ENCODE measurements around the gene SSC4D. TPM values are rescaled to one million over a fixed set of nuclear protein-coding genes. Genes with fewer than 3 reads are reported as not detected.
"Not testable (repeated sequence)": the region's sequence is repeated elsewhere in the genome, so short reads cannot be mapped to it uniquely, and the experiment has no call there.

Gene SSC4D
- 0.81 TPM for total RNA-seq

DNA sequence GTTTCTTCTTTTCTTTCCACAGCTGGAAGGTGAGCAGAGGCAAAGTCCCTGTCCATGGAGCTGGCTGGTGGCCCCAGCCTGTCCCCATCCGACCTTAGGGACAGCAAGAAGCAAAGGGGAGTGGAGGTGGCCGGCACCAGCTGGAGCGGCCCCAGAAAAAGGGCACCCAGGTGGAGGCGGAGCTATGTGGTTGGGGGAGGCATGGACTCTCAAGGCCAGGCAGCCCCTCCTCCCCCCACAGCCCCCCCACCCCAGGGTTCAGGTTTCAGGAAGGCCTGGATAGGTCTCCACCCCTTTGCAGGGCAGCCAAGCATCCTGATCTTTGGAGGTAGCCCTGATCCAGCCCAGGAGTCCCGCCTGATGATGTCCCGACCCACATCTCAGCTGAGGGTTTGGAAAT, at the start of gene SSC4D:
SSC4D (minus strand) TSS at position 161 of the 400 bp plus-strand sequence. CDS start 5,258 bp downstream, outside the sequence.
- DNase-seq (ENCODE audit: low read depth in 2 of 3, low spot score in 2 of 3): no peak

DNA sequence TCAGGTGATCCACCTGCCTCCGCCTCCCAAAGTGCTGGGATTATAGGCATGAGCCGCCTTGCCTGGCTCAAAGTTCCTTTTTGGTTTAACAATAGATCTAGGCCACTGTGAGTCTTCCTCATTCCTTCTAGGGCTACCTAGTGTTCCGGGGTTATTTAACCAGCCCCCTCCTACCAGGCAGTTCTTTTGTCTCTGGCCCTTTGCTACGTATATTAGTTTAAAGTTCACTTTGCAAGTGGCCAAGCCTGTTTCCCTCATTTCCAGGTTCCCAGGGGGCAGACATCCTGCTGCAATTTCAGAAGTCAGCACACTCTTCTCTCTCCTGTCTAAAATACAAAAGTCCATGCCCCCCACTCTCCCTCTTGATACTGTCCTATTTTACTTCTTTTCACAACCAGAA, 49.0 kb upstream of the SSC4D start:
- not testable (repeated sequence) for DNase-seq (ENCODE audit: low read depth in 2 of 3, low spot score in 2 of 3)

DNA sequence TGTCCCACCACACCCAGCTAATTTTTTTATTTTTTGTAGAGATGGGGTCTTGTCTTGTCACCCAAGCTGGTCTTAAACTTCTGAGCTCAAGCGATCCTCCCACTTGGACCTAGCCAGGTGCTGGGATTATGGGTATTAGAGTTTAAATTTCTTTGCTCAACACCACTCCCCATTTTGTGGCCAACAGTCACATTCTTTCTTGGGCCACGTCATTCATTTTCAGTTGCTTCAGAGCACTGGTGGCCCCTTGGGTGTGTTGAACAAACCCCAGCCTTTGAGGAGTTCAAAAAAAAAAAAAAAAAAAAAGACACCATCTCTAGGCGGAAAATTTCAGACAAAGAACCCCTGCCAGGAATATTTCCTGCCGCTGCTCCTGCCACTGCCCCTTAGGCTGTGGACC, 47.5 kb upstream of the SSC4D start:
- not testable (repeated sequence) for DNase-seq (ENCODE audit: low read depth in 2 of 3, low spot score in 2 of 3)

DNA sequence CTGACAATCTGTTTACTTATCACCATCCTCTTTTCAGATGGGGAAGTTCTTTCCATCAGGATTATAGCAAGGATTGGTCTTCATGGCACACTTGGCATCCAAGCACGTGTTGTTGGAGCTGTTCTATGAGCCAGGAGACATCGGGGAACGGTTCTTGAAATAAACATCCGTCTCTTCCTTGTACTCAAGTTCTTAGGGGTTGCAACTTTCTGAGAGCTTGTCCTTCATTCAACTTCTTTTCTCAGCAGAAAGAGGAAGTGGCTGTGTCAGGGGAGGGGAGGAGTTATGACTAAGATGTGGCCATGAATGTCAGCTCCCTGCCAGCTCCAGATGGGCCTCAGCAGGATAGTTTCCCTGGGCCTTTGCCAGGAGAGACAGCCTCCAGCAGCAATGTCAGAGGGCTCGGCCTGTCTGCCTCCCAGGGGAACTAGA, 36.1 kb upstream of the SSC4D start:
- peak in 2 of 3 donors; percentile 39 to 56 for DNase-seq (ENCODE audit: low read depth in 2 of 3, low spot score in 2 of 3)

DNA sequence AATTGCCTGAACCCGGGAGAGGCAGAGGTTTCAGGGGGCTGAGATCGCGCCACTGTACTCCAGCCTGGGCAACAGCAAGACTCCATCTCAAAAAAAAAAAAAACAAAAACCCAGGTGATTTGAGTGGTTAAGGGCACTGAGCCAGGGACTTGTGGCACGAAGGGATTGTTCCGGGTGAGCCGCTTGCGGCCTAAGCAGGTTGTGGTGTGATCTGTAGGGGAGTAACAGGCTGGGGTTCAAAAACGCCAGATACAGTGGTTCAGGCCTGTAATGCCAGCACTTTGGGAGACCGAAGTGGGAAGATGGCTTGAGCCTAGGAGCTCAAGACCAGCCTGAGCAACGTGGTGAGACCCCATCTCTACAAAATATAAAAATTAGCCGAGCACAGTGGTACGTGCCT, 34.3 kb upstream of the SSC4D start:
- DNase-seq (ENCODE audit: low read depth in 2 of 3, low spot score in 2 of 3): not testable (repeated sequence)

DNA sequence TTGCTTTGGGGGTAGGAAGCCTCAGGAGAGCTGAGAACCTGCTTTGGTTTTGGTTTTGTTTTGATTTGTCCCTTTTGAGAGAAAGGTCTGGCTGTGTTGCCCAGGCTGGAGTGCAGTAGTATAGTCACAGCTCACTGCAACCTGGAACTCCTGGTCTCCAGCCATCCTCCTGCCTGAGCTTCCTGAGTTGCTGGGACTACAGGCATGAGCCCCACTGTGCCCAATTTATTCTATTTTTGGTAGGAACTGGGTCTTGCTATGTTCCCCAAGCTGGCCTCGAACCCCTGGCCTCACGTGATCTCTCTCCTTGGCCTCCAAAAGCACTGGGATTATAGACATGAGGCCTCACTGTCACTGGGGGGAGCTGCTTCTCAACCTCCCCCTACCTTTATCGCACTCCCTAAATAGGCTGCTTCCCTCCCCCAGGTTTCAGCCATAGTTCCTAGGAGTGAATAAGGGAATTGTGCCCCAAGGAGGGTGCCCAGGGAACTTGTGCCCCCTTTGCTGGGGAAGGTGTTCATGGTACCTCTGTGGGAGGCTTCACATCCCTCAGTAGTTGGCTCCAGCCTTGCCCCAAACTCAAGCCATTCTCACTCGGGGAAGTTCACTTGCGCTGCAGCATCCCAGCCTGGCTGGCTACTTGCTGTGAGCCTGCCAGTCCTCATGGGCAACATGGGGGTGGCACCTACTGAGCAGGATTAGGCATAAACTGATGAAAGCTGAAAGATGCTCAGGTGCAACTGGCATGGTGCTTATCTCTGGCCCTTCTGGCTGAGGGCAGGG, 33.4 kb upstream of the SSC4D start:
- not testable (repeated sequence) for DNase-seq (ENCODE audit: low read depth in 2 of 3, low spot score in 2 of 3)

DNA sequence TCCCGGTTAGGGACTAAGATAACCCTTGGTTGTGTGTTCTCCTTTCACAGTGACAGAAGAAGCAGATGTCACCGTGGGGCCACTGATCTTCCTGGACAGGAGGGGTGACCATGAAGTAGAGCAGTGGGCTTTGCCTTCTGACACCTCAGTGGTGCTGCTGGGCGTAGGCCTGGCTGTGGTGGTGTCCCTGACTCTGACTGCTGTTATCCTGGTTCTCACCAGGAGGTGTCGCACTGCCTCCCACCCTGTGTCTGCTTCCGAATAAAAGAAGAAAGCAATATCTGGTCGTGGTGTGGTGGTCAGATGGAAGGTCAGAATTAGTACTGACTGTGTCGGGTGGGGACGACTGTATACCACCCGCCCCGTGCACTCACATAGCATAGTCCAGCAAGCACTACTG, 32.3 kb upstream of the SSC4D start:
- not testable (repeated sequence) for DNase-seq (ENCODE audit: low read depth in 2 of 3, low spot score in 2 of 3)

DNA sequence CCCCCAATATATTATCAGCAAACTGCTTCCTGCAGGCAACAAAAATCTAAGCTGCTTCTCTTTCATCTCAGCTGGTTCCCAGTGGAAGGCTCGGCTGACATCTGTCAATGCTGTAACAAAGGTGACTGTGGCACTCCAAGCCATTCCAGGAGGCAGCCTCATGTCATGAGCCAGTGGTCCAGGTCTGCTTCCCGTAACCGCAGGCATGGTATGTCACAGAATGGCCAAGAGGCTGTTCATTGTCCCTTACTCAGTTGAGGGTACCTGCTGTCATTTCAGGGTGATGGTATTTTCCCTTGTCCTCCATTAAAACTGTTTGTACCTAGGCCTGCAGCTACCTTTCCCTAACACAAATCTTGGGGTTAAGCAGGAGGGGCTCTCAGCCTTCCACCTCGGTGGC, 30.9 kb upstream of the SSC4D start:
- not testable (repeated sequence) for DNase-seq (ENCODE audit: low read depth in 2 of 3, low spot score in 2 of 3)

DNA sequence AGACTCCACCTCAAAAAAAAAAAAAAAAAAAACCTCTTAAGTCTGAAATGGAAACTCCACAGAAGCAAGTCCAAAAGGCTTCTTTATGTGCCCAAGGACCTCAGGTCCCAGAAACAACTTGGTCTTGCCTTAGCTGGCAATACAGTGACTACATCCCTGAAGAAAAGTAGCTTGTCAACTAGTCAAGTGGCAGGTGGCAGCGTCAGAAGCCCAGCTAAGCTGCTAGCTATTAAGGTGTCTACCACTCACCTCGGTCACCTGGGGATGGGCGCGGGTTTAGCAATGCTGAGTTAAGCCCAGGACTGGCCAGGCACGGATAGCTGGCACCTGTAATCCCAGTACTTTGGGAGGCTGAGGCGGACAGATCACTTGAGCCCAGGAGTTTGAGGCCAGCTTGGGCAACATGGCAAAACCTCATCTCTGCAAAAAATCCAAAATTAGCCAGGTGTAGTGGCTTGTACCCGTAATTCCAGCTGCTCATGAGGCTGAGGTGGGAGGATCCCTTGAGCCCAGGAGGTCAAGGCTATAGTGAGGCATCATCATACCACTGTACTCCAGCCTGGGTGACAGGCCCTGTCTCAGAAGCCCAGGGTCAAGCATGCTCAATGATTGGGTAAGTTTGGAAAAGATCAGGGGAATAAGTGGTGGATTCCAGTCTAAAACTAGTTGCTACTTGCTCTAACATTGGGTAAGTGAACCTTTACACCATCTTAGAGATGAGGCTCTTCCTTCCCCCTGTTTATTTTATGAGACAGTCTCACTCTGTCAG, 29.8 kb upstream of the SSC4D start:
- DNase-seq (ENCODE audit: low read depth in 2 of 3, low spot score in 2 of 3): not testable (repeated sequence)

DNA sequence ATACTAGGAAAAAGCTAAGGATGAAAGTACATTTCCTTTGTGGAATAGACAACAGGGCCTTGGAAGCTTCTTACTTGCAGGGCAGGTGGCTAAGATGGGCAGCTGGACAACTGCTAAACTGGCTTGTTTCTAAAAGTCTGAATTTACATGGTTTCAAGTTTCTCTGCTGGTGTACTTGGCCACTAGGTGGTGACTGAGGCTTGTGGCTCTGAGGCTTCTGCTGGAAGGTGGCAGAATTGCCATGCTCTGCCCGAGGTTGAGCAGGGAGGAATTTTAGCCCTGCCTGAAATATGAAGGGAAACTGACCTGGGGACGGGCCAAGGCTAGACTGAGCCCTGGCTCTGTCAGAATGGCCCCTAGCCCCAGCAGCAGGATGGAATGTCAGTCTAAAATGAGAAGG, 28.4 kb upstream of the SSC4D start:
- DNase-seq (ENCODE audit: low read depth in 2 of 3, low spot score in 2 of 3): peak in 2 of 3 donors; percentile 66 to 79

DNA sequence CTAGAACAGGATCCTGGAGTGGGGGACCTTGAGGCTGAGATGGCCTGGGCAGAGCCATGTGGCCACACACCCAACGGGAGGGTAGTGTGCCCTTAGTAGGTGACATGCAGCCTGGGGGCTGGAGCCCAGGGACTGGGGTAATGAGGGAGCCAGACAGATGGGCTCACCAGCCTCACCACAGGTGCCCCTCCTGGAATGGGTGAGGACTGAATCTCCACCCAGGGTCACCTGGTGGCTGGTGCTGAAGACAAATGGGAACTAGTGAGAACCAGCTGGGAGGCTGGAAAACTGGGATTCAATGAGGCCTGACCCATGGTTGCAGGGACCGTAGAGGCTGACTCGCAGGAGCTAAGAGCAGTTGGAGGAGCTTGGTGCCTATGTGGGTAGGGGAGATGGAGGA, 21.3 kb upstream of the SSC4D start:
- DNase-seq (ENCODE audit: low read depth in 2 of 3, low spot score in 2 of 3): no peak

DNA sequence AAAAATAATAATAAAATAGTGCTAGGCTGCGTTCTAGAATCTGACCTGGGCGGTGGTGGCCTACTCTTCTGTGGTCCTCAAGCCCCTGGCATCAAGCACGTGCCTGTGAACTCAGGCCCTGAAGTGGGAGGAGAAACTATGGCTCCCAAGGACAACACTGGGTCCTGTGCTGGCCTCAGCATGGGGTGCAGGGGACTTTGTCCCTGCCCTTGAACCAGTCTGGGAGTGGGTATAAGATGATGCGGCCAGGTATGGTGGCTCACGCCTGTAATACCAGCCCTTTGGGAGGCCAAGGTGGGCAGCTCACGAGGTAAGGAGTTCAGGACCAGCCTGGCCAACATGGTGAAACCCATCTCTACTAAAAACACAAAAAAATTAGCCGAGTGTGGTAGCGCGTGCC, 20.7 kb upstream of the SSC4D start:
- DNase-seq (ENCODE audit: low read depth in 2 of 3, low spot score in 2 of 3): no peak

DNA sequence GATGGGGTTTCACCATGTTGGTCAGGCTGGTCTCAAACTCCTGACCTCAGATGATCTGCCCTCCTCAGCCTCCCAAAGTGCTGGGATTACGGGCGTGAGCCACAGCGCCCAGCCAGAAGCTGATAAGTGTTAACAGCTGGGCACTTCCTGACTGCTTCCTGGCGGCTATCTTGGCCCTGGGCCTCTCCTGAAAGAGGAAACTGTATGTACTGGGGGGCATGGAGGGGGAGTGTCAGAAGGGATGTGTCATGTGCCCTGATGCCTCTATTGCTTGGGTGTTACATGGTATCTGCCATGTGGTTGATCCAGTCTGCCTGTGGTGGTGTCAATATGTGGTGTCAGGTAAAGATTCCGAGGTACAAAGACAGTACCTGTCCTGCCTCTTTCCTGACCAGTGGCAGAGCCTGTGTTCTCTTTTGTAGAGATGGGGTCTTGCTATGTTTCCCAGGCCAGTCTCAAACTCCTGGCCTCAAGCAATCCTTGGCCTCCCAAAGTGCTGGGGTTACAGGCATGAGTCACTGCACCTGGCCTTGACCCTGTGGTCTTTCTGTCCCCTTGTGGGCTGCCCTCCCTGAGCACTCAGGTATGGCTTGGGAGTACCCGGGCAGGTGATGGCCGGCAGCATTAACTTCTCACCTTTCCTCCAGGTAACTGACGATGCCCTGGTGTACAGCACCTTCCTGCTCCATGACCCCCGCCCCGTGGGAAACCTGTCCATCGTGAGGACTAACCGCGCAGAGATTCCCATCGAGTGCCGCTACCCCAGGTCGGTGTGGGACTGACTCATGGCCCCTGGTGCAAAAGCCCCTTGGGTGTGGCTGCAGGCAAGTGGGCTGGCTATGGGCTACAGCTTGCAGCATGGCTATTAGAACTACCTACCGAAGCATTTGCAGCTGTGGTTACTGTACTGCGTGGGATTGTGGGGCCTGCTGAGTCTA, 19.6 kb upstream of the SSC4D start:
- DNase-seq (ENCODE audit: low read depth in 2 of 3, low spot score in 2 of 3): peak in 2 of 3 donors; percentile 34 to 54

DNA sequence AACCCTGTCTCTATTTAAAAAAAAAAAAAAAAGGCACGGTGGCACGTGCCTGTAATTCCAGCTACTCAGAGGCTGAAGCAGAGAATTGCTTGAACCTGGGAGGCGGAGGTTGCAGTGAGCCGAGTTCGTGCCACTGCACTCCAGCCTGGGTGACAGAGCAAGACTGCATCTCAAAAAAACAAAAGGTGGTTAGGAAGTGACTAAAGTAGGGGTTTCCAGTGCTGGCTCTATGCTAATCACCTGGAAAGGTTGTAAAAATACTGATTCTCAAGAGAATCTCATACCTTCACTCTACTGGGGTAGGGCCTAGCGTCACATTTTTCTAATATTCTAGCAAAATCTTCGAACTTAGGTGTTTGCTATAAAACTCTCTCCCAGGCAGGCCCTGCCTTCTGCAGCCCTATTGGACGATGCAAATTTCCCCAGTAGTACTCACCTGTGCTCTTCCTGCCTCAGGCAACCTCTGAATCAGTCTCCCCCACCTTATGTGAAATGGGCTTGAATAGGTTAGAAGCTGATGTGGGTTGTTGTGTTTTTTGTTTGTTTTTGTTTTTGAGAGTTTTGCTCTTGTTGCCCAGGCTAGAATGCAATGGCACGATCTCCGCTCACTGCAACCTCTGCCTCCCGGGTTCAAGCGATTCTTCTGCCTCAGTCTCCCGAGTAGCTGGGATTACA, 18.8 kb upstream of the SSC4D start:
- DNase-seq (ENCODE audit: low read depth in 2 of 3, low spot score in 2 of 3): no peak

DNA sequence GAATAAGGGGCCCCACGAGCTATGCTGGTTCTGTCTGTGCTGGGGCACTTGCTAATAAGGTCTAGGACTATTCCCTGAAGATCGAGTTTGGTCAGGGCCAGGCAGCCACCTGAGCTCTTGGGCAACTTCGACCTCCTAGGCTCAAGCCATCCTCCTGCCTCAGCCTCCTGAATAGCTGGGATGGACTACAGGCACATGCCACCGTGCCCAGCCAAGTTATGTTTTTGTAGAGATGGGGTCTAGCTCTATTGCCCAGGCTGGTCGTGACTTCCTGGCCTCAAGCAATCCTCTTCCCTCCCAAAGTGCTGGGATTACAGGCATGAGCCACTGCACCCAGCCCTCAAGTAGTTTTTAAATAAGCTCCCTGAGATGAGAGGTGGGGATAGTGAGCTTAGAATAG, 18.1 kb upstream of the SSC4D start:
- DNase-seq (ENCODE audit: low read depth in 2 of 3, low spot score in 2 of 3): no peak

DNA sequence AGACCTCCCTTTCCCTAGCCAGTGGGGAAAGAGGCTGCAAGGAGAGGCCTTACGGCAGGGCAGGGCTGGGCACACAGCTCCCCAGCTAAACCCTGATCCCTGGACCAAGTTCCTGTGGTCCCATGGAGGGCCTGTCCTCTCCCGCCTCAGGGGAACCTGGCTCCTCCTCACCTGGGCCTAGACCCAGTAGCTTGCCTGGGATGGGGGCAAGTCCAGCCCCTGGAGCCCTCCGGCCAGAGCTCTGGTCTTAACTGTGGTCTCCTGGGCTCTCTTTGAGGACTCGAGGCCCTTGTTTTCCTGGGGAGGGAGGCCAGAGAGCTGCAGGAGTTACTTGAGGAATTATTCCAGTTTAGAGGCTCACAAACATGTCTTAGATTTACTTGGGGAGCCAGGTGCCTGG, 16.7 kb upstream of the SSC4D start:
- no peak for DNase-seq (ENCODE audit: low read depth in 2 of 3, low spot score in 2 of 3)

DNA sequence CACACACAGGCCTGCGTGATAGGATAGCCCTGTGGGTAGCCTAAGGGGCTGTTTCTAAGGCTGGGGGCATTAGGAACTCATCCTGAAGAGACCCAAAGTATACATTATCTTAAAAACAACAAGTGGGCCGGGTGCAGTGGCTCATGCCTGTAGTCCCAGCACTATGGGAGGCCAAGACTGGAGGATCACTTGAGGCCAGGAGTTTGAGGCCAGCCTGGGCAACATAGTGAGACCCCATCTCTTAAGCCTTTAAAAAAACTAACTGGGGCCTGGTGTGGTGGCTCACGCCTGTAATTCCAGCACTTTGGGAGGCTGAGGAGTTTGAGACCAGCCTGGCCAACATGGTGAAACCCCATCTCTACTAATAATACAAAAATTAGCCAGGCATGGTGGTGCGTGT, 16.1 kb upstream of the SSC4D start:
- DNase-seq (ENCODE audit: low read depth in 2 of 3, low spot score in 2 of 3): not testable (repeated sequence)

DNA sequence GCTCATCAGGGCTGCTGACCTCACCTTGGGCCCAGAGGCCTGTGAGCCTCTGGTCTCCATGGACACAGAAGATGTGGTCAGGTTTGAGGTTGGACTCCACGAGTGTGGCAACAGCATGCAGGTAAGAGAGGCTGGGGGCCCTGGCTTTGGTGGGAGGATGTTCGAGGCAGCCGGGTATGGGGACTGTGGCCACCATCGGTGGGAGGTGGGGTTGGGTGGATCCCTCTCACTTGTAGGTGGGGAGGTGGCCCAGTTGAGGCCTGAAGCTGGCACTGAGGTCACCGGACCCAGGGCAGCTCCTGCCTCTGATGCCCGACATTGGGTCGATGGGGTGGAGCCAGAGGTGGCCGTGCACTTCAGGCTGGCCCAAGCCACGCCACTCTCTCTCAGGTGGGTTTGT, 15.7 kb upstream of the SSC4D start:
- DNase-seq (ENCODE audit: low read depth in 2 of 3, low spot score in 2 of 3): no peak

DNA sequence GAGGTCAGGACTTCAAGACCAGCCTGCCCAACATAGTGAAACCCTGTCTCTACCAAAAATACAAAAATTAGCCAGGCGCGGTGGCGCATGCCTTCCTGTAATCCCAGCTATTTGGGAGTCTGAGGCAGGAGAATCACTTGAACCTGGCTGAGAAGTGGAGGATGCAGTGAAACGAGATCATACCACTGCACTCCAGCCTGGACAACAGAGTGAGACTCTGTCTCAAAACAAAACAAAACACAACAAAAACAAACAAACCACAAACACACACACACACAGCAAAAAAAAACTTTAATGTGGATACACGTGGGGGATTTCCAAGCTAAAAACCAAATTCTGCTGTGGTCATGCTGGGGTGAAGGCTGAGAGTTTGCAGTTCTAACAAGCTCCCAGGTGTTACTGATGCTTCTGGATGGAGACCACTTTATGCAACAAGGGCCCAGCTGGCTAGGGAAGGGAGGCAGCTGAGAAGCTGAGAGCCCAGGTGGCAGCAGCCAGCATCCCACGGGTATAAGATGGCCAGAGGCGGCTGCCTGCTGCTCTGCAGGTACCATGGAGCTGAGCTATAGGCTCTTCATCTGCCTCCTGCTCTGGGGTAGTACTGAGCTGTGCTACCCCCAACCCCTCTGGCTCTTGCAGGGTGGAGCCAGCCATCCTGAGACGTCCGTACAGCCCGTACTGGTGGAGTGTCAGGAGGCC, 15.1 kb upstream of the SSC4D start, which contains the start of gene ZP3:
ZP3 (plus strand) TSS at position 538 of the 699 bp plus-strand sequence; CDS start at position 553, 15 bp downstream.
- DNase-seq (ENCODE audit: low read depth in 2 of 3, low spot score in 2 of 3): peak in 1 of 3 donors; percentile 15
